Psoas muscle (tissue), 8 donors: ENCODE measurements around the gene LSMEM2. TPM values are rescaled to one million over a fixed set of nuclear protein-coding genes. Genes with fewer than 3 reads are reported as not detected.

Experiments
- ATAC-seq, 4 donors: fragments of 200-7000 bp; cut with Tn5 transposase; one replicate each; pipeline ENCODE4 v1.9.1; 2020; ENCODE audit warnings: moderate library complexity in 3 of 4, mild to moderate bottlenecking in 2 of 4
- DNase-seq, 2 donors: peaks; one replicate each; pipeline ENCODE4 v3.0.0-alpha.2; 2020
- H3K27ac ChIP-seq: fragments of 200-600 bp; one replicate; pipeline ENCODE4 v1.8.0; 2022
- H3K27me3 ChIP-seq, 3 donors: fragments of 200-600 bp in 1 of 3; one replicate each; pipeline versions ENCODE4 v1.6.1 to v1.8.0; 2013 to 2022; ENCODE audit warnings: low read length in 2 of 3, mild to moderate bottlenecking in 2 of 3, moderate library complexity in 1 of 3; ENCODE audit not compliant: insufficient read depth in 3 of 3
- H3K36me3 ChIP-seq, 2 donors: fragments of 200-600 bp in 1 of 2; one replicate each; pipeline versions ENCODE4 v1.6.1 to v1.8.0; 2013 to 2022; ENCODE audit warnings: low read depth in 1 of 2, mild to moderate bottlenecking in 1 of 2, moderate library complexity in 1 of 2; ENCODE audit not compliant: insufficient read depth in 1 of 2
- H3K4me1 ChIP-seq: fragments of 200-600 bp; one replicate; pipeline ENCODE4 v1.8.0; 2022
- H3K4me3 ChIP-seq: fragments of 200-600 bp; one replicate; pipeline ENCODE4 v1.8.0; 2022; ENCODE audit warnings: mild to moderate bottlenecking
- H3K9me3 ChIP-seq: fragments of 200-600 bp; one replicate; pipeline ENCODE4 v1.8.0; 2022
- CTCF ChIP-seq: fragments of 200-600 bp; IDR thresholded peaks from one replicate; pipeline ENCODE4 v1.8.0; 2022; ENCODE audit warnings: antibody characterized with exemption
- WGBS, 3 donors: extraction: QIAGEN DNeasy Blood & Tissue Kit; methylation state at CpG; one replicate each; pipeline versions ENCODE4 v1.1.6 to v1.1.7; 2013; 5-methylcytosine and 5-hydroxymethylcytosine counted together
- intact Hi-C, 2 donors: fragments of 100-400 bp; cut with DNase I; formaldehyde crosslinking; loops; one replicate each; pipeline versions ENCODE4 v1.11.0 to v1.14.2; 2022
- polyA plus RNA-seq, 3 donors: library from polyadenylated mRNA; stranded (reverse); fragments of 200-250 nt; gene quantifications; one replicate each; pipeline ENCODE4 v1.2.3, GENCODE V29; 2013
- total RNA-seq, 4 donors: library from RNA; stranded (reverse); fragmentation: NEBNext Ultra II Directional in 2 of 4; extraction: Animal tissue kit (Norgen Biotek cat#: 25700) in 2 of 4; gene quantifications; one replicate each; pipeline versions ENCODE4 v1.2.1 to v1.2.4, GENCODE V29; 2021 to 2023
- donor health status: healthy with polysubstance abuse.
- donor health status: DM: no; HTN: no; CAD: no; lungs with moderate emphysema.
- donor health status: Bipolar disorder and iron deficiency.
- donor health status: healthy.
- donor health status: DM: yes; HTN: yes; CAD: no.
- donor health status: DM: no; HTN: no; CAD: no.
- donor health status: DM: no; HTN: no; CAD: no.
- donor health status: DM: yes; HTN: yes; CAD: no.

Gene LSMEM2
- total and polyA plus RNA-seq, 7 donors, result 0.61 to 13.1 (median 1.1) TPM

- intact Hi-C loops, result no loop called here
- peak; percentile 41 for TF ChIP-seq CTCF
- H3K36me3 ChIP-seq, result peaks cover 0 to 53% of the 10 kb centered on the region in 2 donors
Measured at GRCh38 chr3:50321336-50322114, 42.6 kb downstream of the LSMEM2 start.

GRCh38 chr3:50322115-50322385 lies 43.2 kb downstream of the LSMEM2 start:
- H3K27me3 ChIP-seq, result no peaks in the 10 kb centered on the region
- ATAC-seq (no peak), DNase-seq (no peak)
- peak overlapping the region; percentile 90 for H3K4me3 ChIP-seq
- TF ChIP-seq CTCF, result no peak
- 10 to 22% (median 19%) methylated on average over 13 to 14 of the region's 14 CpGs for WGBS, 3 donors
- no peaks in the 10 kb centered on the region for H3K9me3 ChIP-seq
- H3K27ac ChIP-seq, result peak overlapping the region; percentile 93
- H3K4me1 ChIP-seq, result peaks cover 55% of the 10 kb centered on the region
- intact Hi-C loops, result no loop called here
- peaks cover 0 to 50% of the 10 kb centered on the region in 2 donors for H3K36me3 ChIP-seq

More at GRCh38 chr3:50321336-50322114, 42.6 kb downstream of the LSMEM2 start:
- Histone ChIP-seq H3K4me3 (peak overlapping the region; percentile 90), H3K4me1 (peaks cover 54% of the 10 kb centered on the region), H3K27me3 (no peaks in the 10 kb centered on the region), H3K9me3 (no peaks in the 10 kb centered on the region), H3K27ac (peak overlapping the region; percentile 93)
- peak; percentile 92 to 95 for DNase-seq
- peak; percentile 88 to 90 (median 89) for ATAC-seq
- 1 to 2% (median 1%) methylated on average over 46 to 59 of the region's 59 CpGs for WGBS, 3 donors

- Histone ChIP-seq H3K4me1 (peaks cover 54% of the 10 kb centered on the region), H3K9me3 (no peaks in the 10 kb centered on the region)
Measured at GRCh38 chr3:50322386-50323091, 43.7 kb downstream of the LSMEM2 start, which contains the start of gene HYAL2. Gene HYAL2 (minus strand): TSS chr3:50322745. CDS start chr3:50320489, 2,256 bp downstream.

GRCh38 chr3:50323092-50323600 lies 44.3 kb downstream of the LSMEM2 start:
- ATAC-seq, result no peak
- Histone ChIP-seq H3K9me3 (no peaks in the 10 kb centered on the region), H3K27ac (peak overlapping the region; percentile 93), H3K4me3 (peak overlapping the region; percentile 90), H3K36me3 (peaks cover 0 to 39% of the 10 kb centered on the region in 2 donors), H3K4me1 (peaks cover 48% of the 10 kb centered on the region), H3K27me3 (no peaks in the 10 kb centered on the region)
- intact Hi-C loops, result no loop called here
- TF ChIP-seq CTCF, result no peak
- WGBS, 3 donors, result 32 to 48% (median 39%) methylated on average over 4 of the region's 4 CpGs
- peak in 1 of 2 donors; percentile 30 for DNase-seq

More at GRCh38 chr3:50322386-50323091, 43.7 kb downstream of the LSMEM2 start, which contains the start of gene HYAL2:
- DNase-seq (peak; percentile 62 to 79), ATAC-seq (no peak)
- H3K36me3 ChIP-seq, result peaks cover 0 to 45% of the 10 kb centered on the region in 2 donors
- peak within 1 kb of the TSS; percentile 90 for H3K4me3 ChIP-seq
- intact Hi-C loops, result no loop called here
- no peak for TF ChIP-seq CTCF
- WGBS, 3 donors, result 39 to 43% (median 39%) methylated on average over 28 to 31 of the region's 31 CpGs
- H3K27me3 ChIP-seq, result no peaks in the 10 kb centered on the region
- peak within 1 kb of the TSS; percentile 93 for H3K27ac ChIP-seq
